SK-N-SH (cell line): ENCODE data around the gene PNO1.
"Not testable (repeated sequence)": the region's sequence is repeated elsewhere in the genome, so short reads cannot be mapped to it uniquely, and the experiment has no call there.

ENCODE experiments used
- CHD2 ChIP-seq: fragments of 150-350 bp; IDR thresholded peaks from 2 replicates; pipeline ENCODE4 v1.6.1; 2018; ENCODE audit warnings: low read length; ENCODE audit not compliant: partially characterized antibody
- CTCF ChIP-seq: fragments of 200-600 bp; sonication (generic); IDR thresholded peaks from 2 replicates; pipeline ENCODE4 v1.6.1; 2017; ENCODE audit warnings: antibody characterized with exemption, mild to moderate bottlenecking, moderate library complexity
- ELF1 ChIP-seq: IDR thresholded peaks from 2 replicates; pipeline ENCODE4 v1.4.0; 2012
- EP300 ChIP-seq, 2 experiments: IDR thresholded peaks; 2 replicates each; pipeline versions ENCODE4 v1.4.0 to v1.6.1; 2012; ENCODE audit warnings: borderline replicate concordance in 1 of 2, low read depth in 1 of 2, low read length in 1 of 2
- FOXM1 ChIP-seq: IDR thresholded peaks from 2 replicates; pipeline ENCODE4 v1.4.0; 2012; ENCODE audit warnings: low read depth, mild to moderate bottlenecking
- GATA2 ChIP-seq: sonication (generic); formaldehyde crosslinking; IDR thresholded peaks from 2 replicates; pipeline ENCODE4 v1.5.0; 2020; ENCODE audit warnings: mild to moderate bottlenecking, missing genetic modification reagents
- MEF2A ChIP-seq: IDR thresholded peaks from 2 replicates; pipeline ENCODE4 v1.4.0; 2012; ENCODE audit warnings: low read depth, borderline replicate concordance
- NFIC ChIP-seq: IDR thresholded peaks from 2 replicates; pipeline ENCODE4 v1.4.0; 2012; ENCODE audit warnings: borderline replicate concordance
- PBX3 ChIP-seq: IDR thresholded peaks from 2 replicates; pipeline ENCODE4; 2012
- RAD21 ChIP-seq: IDR thresholded peaks from 2 replicates; pipeline ENCODE4 v1.6.1; 2012; ENCODE audit warnings: mild to moderate bottlenecking, low read length
- RCOR1 ChIP-seq: fragments of 150-350 bp; IDR thresholded peaks from 2 replicates; pipeline ENCODE4 v1.6.1; 2017; ENCODE audit warnings: antibody characterized with exemption, low read length
- REST ChIP-seq: IDR thresholded peaks from 2 replicates; pipeline ENCODE4 v1.6.1; 2012; ENCODE audit warnings: mild to moderate bottlenecking, low read depth, low read length, moderate library complexity
- SIN3A ChIP-seq: IDR thresholded peaks from 2 replicates; pipeline ENCODE4 v1.6.1; 2012; ENCODE audit warnings: low read depth, mild to moderate bottlenecking, low read length, moderate library complexity, borderline replicate concordance
- YY1 ChIP-seq: IDR thresholded peaks from 2 replicates; pipeline ENCODE4 v1.4.0; 2012; ENCODE audit warnings: low read depth, mild to moderate bottlenecking

GRCh38 chr2:68117922-68118321, 39.8 kb upstream of the PNO1 start:
- not testable (repeated sequence) for TF ChIP-seq GATA2; REST; FOXM1; RAD21; CTCF; EP300 (IDR thresholded peaks at IDR 0.05; ENCODE audit: borderline replicate concordance in 1 of 2, low read depth in 1 of 2, low read length in 1 of 2); ELF1; CHD2; YY1; RCOR1; MEF2A; NFIC; SIN3A; PBX3
